ENCODE measurements around the gene MFSD8.
"Not testable (repeated sequence)": the region's sequence is repeated elsewhere in the genome, so short reads cannot be mapped to it uniquely, and the experiment has no call there.

Gene MFSD8

DNA sequence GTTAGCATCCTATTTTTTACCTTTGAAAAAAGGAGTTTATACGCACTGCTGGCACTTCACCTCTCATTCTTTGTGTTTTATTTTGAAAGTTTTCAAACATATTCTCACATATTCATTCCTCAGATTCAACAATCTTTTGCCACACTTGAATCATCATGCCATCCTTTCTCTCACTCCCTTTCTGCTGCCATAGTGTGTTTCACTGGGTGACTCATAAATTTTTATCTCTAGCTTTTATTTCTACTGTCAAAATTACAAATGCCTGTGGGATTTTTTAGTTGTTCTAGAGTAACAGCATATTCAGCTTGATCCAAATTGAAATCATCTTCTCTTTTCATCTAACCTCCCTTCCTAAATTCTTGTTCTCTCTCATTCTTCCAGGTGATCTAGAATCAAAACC is 28.0 kb downstream of the MFSD8 start:
- TF ChIP-seq, protein P1, sequence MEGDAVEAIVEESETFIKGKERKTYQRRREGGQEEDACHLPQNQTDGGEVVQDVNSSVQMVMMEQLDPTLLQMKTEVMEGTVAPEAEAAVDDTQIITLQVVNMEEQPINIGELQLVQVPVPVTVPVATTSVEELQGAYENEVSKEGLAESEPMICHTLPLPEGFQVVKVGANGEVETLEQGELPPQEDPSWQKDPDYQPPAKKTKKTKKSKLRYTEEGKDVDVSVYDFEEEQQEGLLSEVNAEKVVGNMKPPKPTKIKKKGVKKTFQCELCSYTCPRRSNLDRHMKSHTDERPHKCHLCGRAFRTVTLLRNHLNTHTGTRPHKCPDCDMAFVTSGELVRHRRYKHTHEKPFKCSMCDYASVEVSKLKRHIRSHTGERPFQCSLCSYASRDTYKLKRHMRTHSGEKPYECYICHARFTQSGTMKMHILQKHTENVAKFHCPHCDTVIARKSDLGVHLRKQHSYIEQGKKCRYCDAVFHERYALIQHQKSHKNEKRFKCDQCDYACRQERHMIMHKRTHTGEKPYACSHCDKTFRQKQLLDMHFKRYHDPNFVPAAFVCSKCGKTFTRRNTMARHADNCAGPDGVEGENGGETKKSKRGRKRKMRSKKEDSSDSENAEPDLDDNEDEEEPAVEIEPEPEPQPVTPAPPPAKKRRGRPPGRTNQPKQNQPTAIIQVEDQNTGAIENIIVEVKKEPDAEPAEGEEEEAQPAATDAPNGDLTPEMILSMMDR (IDR thresholded peaks at IDR 0.05; ENCODE audit: low read depth, low read length, missing control alignments) = no peak
- DNase-seq (ENCODE audit: low read depth) = no peak
- in situ Hi-C loops (cut with HindIII; ENCODE audit: low sequenced_read_pairs) = no loop called here
- no peak overlapping the region for H3K4me3 ChIP-seq (ENCODE audit: low read depth, low read length)

GRCh38 chr4:127931836-127932235 is 33.1 kb downstream of the MFSD8 start:
- H3K4me3 ChIP-seq (ENCODE audit: low read depth, low read length); in situ Hi-C loops (cut with HindIII; ENCODE audit: low sequenced_read_pairs); DNase-seq (ENCODE audit: low read depth): not testable (repeated sequence)

GRCh38 chr4:127930175-127930574 is 34.8 kb downstream of the MFSD8 start:
- TF ChIP-seq, protein P1 (IDR thresholded peaks at IDR 0.05; ENCODE audit: low read depth, low read length, missing control alignments) = no peak
- in situ Hi-C loops (cut with HindIII; ENCODE audit: low sequenced_read_pairs) = no loop called here
- no peak overlapping the region for H3K4me3 ChIP-seq (ENCODE audit: low read depth, low read length)
- no peak for DNase-seq (ENCODE audit: low read depth)

- in situ Hi-C loops (cut with HindIII; ENCODE audit: low sequenced_read_pairs); H3K4me3 ChIP-seq (ENCODE audit: low read depth, low read length): not testable (repeated sequence)
These were observed 39.3 kb downstream of the MFSD8 start for GRCh38 chr4:127925720-127926119.

DNA sequence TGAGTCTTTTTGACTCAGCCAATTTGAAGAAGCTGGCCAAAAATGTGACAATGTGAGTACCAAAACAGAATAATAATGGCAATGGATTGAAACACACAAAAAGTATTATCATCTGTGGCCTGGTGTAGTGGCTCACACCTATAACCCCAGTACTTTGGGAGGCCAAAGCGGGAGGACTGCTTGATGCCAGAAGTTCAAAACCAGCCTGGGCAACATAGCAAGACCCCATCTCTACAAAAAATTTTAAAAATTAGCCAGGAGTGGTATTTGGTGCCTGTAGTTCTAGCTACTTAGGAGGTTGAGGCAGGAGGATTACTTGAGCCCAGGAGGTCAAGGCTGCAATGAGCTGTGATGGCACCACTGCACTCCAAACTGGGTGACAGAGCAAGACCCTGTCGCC is 42.7 kb downstream of the MFSD8 start:
- no peak overlapping the region for H3K4me3 ChIP-seq (ENCODE audit: low read depth, low read length)
- in situ Hi-C loops (cut with HindIII; ENCODE audit: low sequenced_read_pairs) = no loop called here
- DNase-seq (ENCODE audit: low read depth) = no peak
- TF ChIP-seq, protein P1 (IDR thresholded peaks at IDR 0.05; ENCODE audit: low read depth, low read length, missing control alignments) = no peak

More at GRCh38 chr4:127925720-127926119, 39.3 kb downstream of the MFSD8 start:
- not testable (repeated sequence) for DNase-seq (ENCODE audit: low read depth)

GRCh38 chr4:127920521-127920920 is 44.5 kb downstream of the MFSD8 start:
- no peak for DNase-seq (ENCODE audit: low read depth)
- no peak overlapping the region for H3K4me3 ChIP-seq (ENCODE audit: low read depth, low read length)
- TF ChIP-seq, protein P1 (IDR thresholded peaks at IDR 0.05; ENCODE audit: low read depth, low read length, missing control alignments) = no peak
- in situ Hi-C loops (cut with HindIII; ENCODE audit: low sequenced_read_pairs) = no loop called here

DNA sequence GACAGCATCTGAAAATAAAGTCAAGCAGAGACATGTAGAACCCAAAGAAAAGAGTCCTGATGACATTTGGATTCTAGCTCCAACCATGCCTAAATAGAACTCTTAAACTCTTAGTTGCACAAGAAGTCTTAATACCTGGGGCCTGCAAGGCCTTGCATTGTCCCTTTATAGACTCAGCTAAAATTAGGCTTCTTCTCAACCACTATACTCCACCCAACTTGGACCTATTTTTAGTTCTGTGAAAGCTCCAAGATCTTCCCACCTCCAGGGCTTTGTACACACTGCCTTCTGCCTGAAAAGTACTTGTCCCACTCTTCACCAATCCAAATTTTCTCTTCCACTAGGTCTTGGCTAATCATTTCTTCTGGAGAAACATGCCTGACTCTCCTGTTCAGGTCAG is 47.8 kb downstream of the MFSD8 start:
- TF ChIP-seq, protein P1 (IDR thresholded peaks at IDR 0.05; ENCODE audit: low read depth, low read length, missing control alignments) = no peak
- no peak for DNase-seq (ENCODE audit: low read depth)
- H3K4me3 ChIP-seq (ENCODE audit: low read depth, low read length) = no peak overlapping the region
- in situ Hi-C loops (cut with HindIII; ENCODE audit: low sequenced_read_pairs) = no loop called here

DNA sequence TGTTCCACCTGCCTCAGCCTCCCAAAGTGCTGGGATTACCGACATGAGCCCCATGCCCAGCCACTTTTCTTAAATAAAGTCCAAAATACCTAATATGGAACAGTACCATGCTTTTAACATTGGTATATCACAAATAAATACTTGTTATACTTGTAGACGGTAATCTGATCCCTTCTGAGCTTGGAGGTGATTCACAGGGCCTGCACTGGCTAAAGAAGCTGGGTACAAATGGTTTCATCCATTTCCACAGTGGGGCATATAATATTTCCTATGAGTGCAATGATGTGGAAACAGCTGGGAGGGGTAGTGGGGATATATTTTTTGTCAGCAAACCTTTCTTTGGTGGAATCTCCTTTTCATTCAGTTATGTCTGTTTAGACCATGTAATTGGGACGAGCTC is 48.5 kb downstream of the MFSD8 start:
- TF ChIP-seq, protein P1 (IDR thresholded peaks at IDR 0.05; ENCODE audit: low read depth, low read length, missing control alignments) = no peak
- in situ Hi-C loops (cut with HindIII; ENCODE audit: low sequenced_read_pairs) = no loop called here
- H3K4me3 ChIP-seq (ENCODE audit: low read depth, low read length) = no peak overlapping the region

More for the DNA sequence above, 48.5 kb downstream of the MFSD8 start:
- no peak for DNase-seq (ENCODE audit: low read depth)

Measured in astrocyte of the cerebellum (primary cell).